Suprapubic skin (tissue), 4 donors: ENCODE results near the gene KSR2. TPM values are rescaled to one million over a fixed set of nuclear protein-coding genes. Genes with fewer than 3 reads are reported as not detected.

Experiments used
- DNase-seq, 2 donors: peaks; one replicate each; pipeline ENCODE4 v3.0.0-alpha.2; 2019; ENCODE audit warnings: low spot score in 2 of 2
- H3K27ac ChIP-seq: fragments of 200-600 bp; sonication (generic); one replicate; pipeline ENCODE4 v1.5.1; 2019
- H3K27me3 ChIP-seq: fragments of 200-600 bp; sonication (generic); one replicate; pipeline ENCODE4 v1.5.1; 2019
- H3K36me3 ChIP-seq: fragments of 200-600 bp; sonication (generic); one replicate; pipeline ENCODE4 v1.5.1; 2019
- H3K4me1 ChIP-seq: fragments of 200-600 bp; sonication (generic); one replicate; pipeline ENCODE4 v1.5.1; 2019
- H3K4me3 ChIP-seq: fragments of 200-600 bp; sonication (generic); one replicate; pipeline ENCODE4 v1.5.1; 2019; ENCODE audit warnings: mild to moderate bottlenecking
- H3K9me3 ChIP-seq: fragments of 200-600 bp; sonication (generic); one replicate; pipeline ENCODE4 v1.5.1; 2019
- CTCF ChIP-seq, 2 donors: fragments of 200-600 bp in 1 of 2; fragments of 450-650 bp in 1 of 2; sonication (generic) in 1 of 2; IDR thresholded peaks; one replicate each; pipeline ENCODE4 v1.5.1; 2016 to 2019; ENCODE audit warnings: antibody characterized with exemption in 2 of 2, mild to moderate bottlenecking in 1 of 2, moderate library complexity in 1 of 2
- EP300 ChIP-seq: sonication (generic); formaldehyde crosslinking; IDR thresholded peaks from one replicate; pipeline ENCODE4 v1.6.1; 2017; ENCODE audit warnings: antibody characterized with exemption
- POLR2A ChIP-seq, 2 donors: fragments of 450-650 bp; IDR thresholded peaks; one replicate each; pipeline ENCODE4 v1.6.1; 2017; ENCODE audit warnings: antibody characterized with exemption in 2 of 2, mild to moderate bottlenecking in 2 of 2, moderate library complexity in 2 of 2
- POLR2AphosphoS5 ChIP-seq, 3 donors: sonication (generic); formaldehyde crosslinking; IDR thresholded peaks; one replicate each; pipeline ENCODE4 v1.6.1; 2017; ENCODE audit warnings: antibody characterized with exemption in 3 of 3
- WGBS: methylation state at CpG from one replicate; pipeline ENCODE4 v1.1.5; 2018; 5-methylcytosine and 5-hydroxymethylcytosine counted together
- total RNA-seq, 4 donors: library from RNA; depleted of rRNA; stranded (reverse); fragments of >200 nt; gene quantifications; one replicate each; pipeline ENCODE4 v1.1.0, GENCODE V29; 2016

Gene KSR2
- total RNA-seq, 4 donors from 2014 or later = 0.24 to 0.39 (median 0.38) TPM; not detected in 1

GRCh38 chr12:117522559-117522958, 446.2 kb downstream of the KSR2 start:
- Histone ChIP-seq H3K27ac (no peak overlapping the region), H3K9me3 (no peaks in the 10 kb centered on the region), H3K4me3 (no peak overlapping the region), H3K27me3 (peaks cover 5% of the 10 kb centered on the region), H3K36me3 (no peaks in the 10 kb centered on the region), H3K4me1 (no peaks in the 10 kb centered on the region)
- 86% methylated on average over 1 of the region's 1 CpG for WGBS
- no peak for DNase-seq
- TF ChIP-seq POLR2AphosphoS5 (IDR thresholded peaks at IDR 0.05) (no peak), POLR2A (IDR thresholded peaks at IDR 0.05) (no peak), CTCF (IDR thresholded peaks at IDR 0.05) (no peak), EP300 (no peak)

GRCh38 chr12:117521867-117522266, 446.9 kb downstream of the KSR2 start:
- no peak for TF ChIP-seq CTCF (IDR thresholded peaks at IDR 0.05)
- TF ChIP-seq EP300 = no peak
- TF ChIP-seq POLR2A (IDR thresholded peaks at IDR 0.05) = no peak
- TF ChIP-seq POLR2AphosphoS5 (IDR thresholded peaks at IDR 0.05) = no peak
- 62% methylated on average over 5 of the region's 5 CpGs for WGBS
- Histone ChIP-seq H3K27me3 (peaks cover 5% of the 10 kb centered on the region), H3K36me3 (no peaks in the 10 kb centered on the region), H3K4me3 (no peak overlapping the region), H3K27ac (no peak overlapping the region), H3K4me1 (no peaks in the 10 kb centered on the region), H3K9me3 (no peaks in the 10 kb centered on the region)
- DNase-seq = no peak

GRCh38 chr12:117521346-117521745, 447.4 kb downstream of the KSR2 start:
- 58% methylated on average over 7 of the region's 7 CpGs for WGBS
- no peak for DNase-seq
- H3K9me3 ChIP-seq = no peaks in the 10 kb centered on the region
- no peak overlapping the region for H3K4me3 ChIP-seq
- TF ChIP-seq CTCF (IDR thresholded peaks at IDR 0.05) (no peak), POLR2AphosphoS5 (IDR thresholded peaks at IDR 0.05) (peak in 2 of 3 donors; percentile 68 to 82), POLR2A (IDR thresholded peaks at IDR 0.05) (no peak), EP300 (no peak)
- peaks cover 5% of the 10 kb centered on the region for H3K27me3 ChIP-seq
- H3K27ac ChIP-seq = no peak overlapping the region
- H3K36me3 ChIP-seq = no peaks in the 10 kb centered on the region
- H3K4me1 ChIP-seq = no peaks in the 10 kb centered on the region

GRCh38 chr12:117518594-117519270, 450.1 kb downstream of the KSR2 start:
- DNase-seq = no peak
- no peak overlapping the region for H3K27ac ChIP-seq
- TF ChIP-seq EP300 = no peak
- TF ChIP-seq POLR2A (IDR thresholded peaks at IDR 0.05) = no peak
- WGBS = 70% methylated on average over 11 of the region's 11 CpGs
- H3K4me1 ChIP-seq = peaks cover under 1% of the 10 kb centered on the region
- no peak overlapping the region for H3K4me3 ChIP-seq
- no peaks in the 10 kb centered on the region for H3K27me3 ChIP-seq
- no peaks in the 10 kb centered on the region for H3K9me3 ChIP-seq
- no peaks in the 10 kb centered on the region for H3K36me3 ChIP-seq

- Histone ChIP-seq H3K27ac (no peak overlapping the region), H3K9me3 (no peaks in the 10 kb centered on the region), H3K4me1 (peaks cover 2% of the 10 kb centered on the region), H3K36me3 (no peaks in the 10 kb centered on the region), H3K4me3 (no peak overlapping the region), H3K27me3 (no peaks in the 10 kb centered on the region)
- DNase-seq = no peak
- WGBS = 79% methylated on average over 6 of the region's 6 CpGs
- TF ChIP-seq POLR2AphosphoS5 (IDR thresholded peaks at IDR 0.05) = no peak
- no peak for TF ChIP-seq POLR2A (IDR thresholded peaks at IDR 0.05)
- no peak for TF ChIP-seq CTCF (IDR thresholded peaks at IDR 0.05)
- TF ChIP-seq EP300 = no peak
Measured at GRCh38 chr12:117517219-117517739, 451.5 kb downstream of the KSR2 start.
